HG03558 (cell line): Measurements from ENCODE around the gene TMEM168.
"Not testable (repeated sequence)": the region's sequence is repeated elsewhere in the genome, so short reads cannot be mapped to it uniquely, and the experiment has no call there.

ENCODE experiments used
- ATAC-seq: cut with Tn5 transposase; IDR thresholded peaks from one replicate; pipeline ENCODE4 v1.9.1; 2021; ENCODE audit warnings: moderate number of reproducible peaks; ENCODE audit not compliant: unreplicated experiment; ENCODE audit errors: extremely low read depth

Gene TMEM168

DNA sequence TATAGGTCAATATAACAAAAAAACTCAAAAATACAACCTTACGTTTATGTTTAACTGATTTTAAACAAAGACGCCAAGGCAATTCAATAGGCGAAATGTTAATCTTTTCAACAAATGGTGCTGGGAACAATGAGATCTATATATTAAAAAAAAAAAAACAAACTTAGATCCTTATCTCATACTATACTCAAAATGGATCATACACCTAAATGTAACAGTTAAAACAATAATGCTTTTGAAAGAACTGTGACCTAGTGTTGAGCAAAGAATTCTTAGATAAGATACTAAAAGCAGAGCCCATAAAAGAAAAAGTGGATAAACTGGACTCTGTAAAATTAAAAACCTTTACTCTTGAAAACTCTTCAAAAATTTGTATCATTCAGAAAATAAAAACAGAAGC lies 8.6 kb downstream of the TMEM168 start:
- ATAC-seq = no peak

DNA sequence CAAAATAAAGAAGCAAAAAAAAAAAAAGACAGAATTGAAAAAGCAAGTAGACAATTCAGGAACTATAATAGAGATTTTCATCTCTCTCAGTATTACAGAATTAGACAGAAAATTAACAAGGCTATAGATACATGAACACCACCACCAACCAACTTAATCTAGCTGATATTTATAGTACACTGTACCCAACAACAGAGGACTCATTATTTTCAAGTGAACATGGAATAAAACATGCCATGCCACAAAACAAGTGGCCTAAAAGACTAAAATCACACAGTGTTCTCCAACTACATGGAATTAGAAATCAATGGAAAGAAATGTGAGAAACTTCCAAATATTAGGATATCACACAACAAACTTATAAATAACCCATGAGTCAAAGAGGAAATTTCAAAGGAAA lies 9.1 kb downstream of the TMEM168 start:
- ATAC-seq = no peak

GRCh38 chr7:112779667-112780066 lies 10.5 kb downstream of the TMEM168 start:
- no peak for ATAC-seq

- no peak for ATAC-seq
Measured at GRCh38 chr7:112777406-112777805, 12.8 kb downstream of the TMEM168 start.

DNA sequence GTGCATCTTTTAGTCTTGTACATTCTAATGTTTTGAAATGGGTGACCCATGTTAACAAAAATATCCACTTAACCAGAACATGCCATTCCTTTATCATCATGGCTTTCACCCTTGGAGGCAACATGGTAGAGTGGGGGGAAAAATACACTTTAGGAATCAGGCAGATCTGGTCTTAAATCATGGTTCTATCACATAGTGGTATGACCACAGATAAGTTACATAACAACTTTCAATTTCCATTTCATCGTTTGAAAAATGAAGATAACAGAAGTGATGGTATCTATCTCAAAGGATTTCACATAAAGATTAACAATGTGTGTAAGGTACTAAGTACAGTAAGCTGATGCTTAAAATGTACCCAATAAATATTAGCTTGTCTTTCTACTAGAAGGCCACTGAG lies 19.0 kb downstream of the TMEM168 start:
- no peak for ATAC-seq

DNA sequence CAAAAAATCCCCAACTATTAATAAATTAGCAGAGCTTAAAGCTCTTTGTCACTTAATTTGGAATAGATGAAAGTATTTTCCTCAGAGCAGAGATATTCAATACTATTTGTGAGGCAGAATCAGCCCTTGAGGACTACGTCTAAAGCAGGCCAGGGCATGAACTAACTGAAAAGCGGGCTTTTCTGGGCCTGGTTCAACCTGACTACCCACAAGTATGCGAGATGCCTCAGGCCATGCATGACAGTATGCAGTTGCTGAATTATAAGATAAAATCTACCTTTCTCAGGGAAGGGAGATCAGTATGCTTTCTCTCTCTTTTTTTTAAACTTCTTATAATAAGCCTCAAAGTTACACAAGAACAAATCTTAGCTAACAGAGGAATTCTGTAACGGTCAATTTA lies 20.1 kb downstream of the TMEM168 start:
- no peak for ATAC-seq

- no peak for ATAC-seq
Measured at GRCh38 chr7:112765105-112765504, 25.1 kb downstream of the TMEM168 start.

DNA sequence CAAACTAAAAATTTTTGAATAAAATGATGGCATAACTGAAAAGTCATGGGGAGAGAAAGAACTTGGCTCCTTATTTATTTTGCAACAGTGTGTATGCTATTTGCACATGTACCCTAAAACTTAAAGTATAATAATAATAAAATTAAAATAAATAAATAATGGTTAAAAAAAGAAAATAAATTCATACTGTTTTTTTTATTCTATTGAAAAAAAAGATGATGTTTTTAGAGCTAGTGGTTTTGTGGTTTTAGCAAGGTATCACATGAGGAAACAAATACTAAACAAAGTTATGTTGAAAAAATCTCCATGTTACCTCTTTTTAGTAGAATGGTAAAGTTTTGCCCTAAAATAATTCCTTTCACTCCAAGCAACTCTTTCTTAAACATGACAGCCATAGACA lies 26.2 kb downstream of the TMEM168 start:
- no peak for ATAC-seq

- ATAC-seq = no peak
Measured at GRCh38 chr7:112763298-112763697, 26.9 kb downstream of the TMEM168 start.

- ATAC-seq = no peak
Measured at GRCh38 chr7:112759905-112760304, 30.3 kb downstream of the TMEM168 start.

DNA sequence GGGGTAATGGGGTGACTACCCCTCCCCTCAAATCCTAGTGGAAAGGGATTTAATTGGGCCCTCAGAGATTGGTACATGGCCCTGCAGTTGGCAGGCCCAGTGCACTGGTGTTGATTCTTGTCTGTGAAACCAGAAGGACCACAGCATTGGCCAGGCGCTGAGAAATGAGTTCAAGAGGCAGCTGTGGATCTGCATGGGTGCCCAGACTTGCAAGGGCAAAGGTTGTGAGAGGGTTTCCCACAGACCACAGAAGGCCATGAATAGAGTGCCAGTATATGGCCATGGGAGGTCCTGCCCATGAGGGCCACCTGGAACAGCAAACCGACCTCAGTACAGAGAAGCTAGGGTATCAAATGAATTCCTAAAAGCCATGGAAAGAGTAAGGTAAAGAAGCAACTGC lies 32.9 kb downstream of the TMEM168 start:
- ATAC-seq = no peak

DNA sequence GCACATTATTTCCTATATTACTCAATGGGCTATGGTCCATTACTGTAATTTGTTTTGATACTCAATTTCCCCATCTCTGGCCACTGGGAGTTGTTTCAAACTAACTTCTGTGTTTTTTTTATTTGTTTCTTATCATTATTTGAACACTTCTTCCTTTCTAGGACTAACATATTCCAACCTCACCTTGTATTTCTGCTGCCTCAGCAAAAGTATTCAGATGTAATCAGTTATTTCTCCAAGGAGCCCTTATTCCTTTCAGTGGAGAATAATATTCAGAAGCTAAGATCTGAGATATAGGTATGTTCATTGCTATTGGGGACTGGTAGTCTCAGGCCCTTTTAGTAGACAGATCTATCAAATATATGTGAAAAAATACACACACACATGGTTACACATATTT lies 36.9 kb downstream of the TMEM168 start:
- ATAC-seq = no peak

- ATAC-seq = no peak
Measured at GRCh38 chr7:112752576-112752975, 37.6 kb downstream of the TMEM168 start.

GRCh38 chr7:112749775-112750174 lies 40.4 kb downstream of the TMEM168 start:
- ATAC-seq = no peak

DNA sequence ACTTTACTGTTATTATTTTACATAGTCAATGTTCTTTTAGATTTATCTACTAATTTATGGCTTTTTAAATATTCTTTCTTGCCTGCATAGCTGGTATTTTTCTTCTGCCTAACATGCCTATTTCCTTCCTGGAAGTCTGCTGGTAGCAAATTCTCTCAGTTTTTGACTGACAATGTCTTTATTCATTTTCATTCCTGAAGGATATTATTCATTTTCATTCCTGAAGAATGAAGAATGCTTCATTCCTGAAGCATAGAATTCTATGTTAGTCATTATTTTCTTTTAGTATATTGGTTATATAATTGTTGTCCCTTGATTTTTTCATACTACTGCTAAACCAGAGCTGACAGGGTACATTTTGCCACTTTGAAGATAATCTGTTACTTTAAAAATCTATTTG lies 41.8 kb downstream of the TMEM168 start:
- ATAC-seq = no peak

DNA sequence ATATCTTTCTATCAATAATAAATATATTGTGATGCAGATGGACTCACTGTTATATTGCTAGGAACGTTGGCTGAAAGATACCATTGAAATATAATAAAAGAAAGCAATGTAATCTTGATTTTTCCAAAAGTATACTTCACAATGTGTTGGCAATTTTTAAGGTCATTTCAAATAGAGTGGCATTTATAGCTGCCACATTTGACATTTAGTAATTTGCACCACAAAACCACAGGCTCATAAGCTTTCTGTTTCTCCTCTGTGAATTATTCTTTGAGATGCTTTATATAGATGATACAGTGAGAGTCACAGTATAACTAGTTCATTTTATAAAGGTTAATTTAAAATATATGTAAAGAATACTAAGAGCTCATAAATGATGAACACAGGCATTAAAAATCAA lies 44.6 kb downstream of the TMEM168 start:
- ATAC-seq = no peak

DNA sequence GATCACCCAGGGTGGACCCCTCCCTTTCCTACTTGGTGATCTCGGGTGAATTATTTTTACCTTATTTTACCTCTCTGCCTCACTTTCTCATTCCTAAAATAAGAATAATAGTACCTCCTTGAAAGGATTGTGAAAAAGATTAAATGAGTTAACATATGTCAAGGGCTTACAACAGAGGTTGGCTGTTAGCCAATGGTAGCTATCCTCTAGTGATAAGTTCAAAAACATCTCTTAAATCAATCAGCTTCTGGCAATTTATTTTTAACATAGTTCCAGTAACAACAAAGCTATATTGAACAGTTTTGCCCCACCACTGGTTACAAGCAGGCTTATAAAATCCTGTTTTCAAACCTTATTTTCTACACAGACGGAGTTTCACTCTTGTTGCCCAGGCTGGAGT lies 45.4 kb downstream of the TMEM168 start:
- ATAC-seq = no peak

DNA sequence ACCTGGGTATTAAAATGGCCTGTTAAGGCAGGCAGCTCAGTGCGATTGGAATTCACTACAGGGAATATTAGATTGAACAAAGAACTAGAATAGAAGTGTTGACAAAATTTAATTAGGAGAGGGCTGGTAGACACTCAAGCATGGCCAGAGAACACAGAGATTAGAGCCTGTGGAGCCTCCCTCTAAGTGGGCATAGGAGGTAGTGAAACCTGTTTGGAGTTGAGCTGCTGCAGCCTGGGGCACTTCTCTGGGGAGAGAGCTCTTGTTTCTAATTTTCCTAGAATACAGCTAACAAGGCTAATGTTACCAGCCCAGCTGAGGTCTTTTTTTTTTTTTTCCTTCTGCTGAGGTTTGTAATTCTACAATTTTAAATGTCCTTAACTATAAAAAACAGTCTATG lies 46.4 kb downstream of the TMEM168 start:
- ATAC-seq = no peak

- no peak for ATAC-seq
Measured at GRCh38 chr7:112740667-112741066, 49.5 kb downstream of the TMEM168 start.

- ATAC-seq = no peak
Measured at GRCh38 chr7:112739436-112740180, 50.6 kb downstream of the TMEM168 start.

- no peak for ATAC-seq
Measured at GRCh38 chr7:112735261-112735660, 54.9 kb downstream of the TMEM168 start.

- not testable (repeated sequence) for ATAC-seq
Measured at GRCh38 chr7:112731324-112731723, 58.9 kb downstream of the TMEM168 start.

- no peak for ATAC-seq
Measured at GRCh38 chr7:112726076-112726475, 64.1 kb downstream of the TMEM168 start.
